HG03342 (cell line): ENCODE measurements around the gene NEU4.
"Not testable (repeated sequence)": the region's sequence is repeated elsewhere in the genome, so short reads cannot be mapped to it uniquely, and the experiment has no call there.

Experiments
- ATAC-seq: cut with Tn5 transposase; IDR thresholded peaks from one replicate; pipeline ENCODE4 v1.9.1; 2021; ENCODE audit warnings: mild to moderate bottlenecking, moderate library complexity; ENCODE audit not compliant: unreplicated experiment

Gene NEU4

GRCh38 chr2:241798081-241798630 lies 10.8 kb upstream of the NEU4 start:
- ATAC-seq = no peak

GRCh38 chr2:241798631-241799521 lies 10.1 kb upstream of the NEU4 start:
- no peak for ATAC-seq

- no peak for ATAC-seq
These were observed 9.3 kb upstream of the NEU4 start for GRCh38 chr2:241799522-241800197.

DNA sequence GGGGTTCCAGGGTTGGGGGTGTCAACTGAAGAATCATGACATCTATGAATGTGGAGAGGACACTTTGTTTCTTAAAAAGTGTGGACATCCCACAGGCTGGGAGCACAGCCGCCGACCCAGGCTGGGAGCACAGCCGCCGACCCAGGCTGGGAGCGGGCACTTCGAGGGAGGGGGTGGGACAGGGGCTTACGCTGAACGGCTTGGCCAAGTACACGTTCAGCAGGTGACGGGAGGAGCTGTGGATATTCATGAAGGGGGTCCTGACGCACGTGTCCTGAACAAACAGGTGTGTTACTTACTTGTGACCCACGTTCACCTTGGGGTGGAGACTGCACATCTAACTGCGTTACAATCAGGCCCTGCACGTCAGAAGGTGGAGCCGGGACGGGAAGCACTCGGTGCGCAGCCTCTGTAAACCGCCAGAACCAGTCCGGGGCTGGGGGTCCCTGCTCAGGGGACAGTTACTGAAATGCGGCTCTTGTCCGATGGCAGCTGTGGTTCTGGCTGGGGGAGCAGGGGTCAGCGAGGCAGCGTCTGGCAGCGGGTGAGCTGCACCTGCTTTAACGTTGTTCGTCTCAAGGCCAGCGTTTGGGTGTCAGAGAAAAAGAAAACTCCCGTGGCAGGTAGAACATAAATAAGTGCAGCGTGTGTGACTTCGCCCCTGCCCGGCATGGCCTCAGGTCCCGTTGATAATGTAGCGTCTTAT lies 8.6 kb upstream of the NEU4 start:
- ATAC-seq = not testable (repeated sequence)

DNA sequence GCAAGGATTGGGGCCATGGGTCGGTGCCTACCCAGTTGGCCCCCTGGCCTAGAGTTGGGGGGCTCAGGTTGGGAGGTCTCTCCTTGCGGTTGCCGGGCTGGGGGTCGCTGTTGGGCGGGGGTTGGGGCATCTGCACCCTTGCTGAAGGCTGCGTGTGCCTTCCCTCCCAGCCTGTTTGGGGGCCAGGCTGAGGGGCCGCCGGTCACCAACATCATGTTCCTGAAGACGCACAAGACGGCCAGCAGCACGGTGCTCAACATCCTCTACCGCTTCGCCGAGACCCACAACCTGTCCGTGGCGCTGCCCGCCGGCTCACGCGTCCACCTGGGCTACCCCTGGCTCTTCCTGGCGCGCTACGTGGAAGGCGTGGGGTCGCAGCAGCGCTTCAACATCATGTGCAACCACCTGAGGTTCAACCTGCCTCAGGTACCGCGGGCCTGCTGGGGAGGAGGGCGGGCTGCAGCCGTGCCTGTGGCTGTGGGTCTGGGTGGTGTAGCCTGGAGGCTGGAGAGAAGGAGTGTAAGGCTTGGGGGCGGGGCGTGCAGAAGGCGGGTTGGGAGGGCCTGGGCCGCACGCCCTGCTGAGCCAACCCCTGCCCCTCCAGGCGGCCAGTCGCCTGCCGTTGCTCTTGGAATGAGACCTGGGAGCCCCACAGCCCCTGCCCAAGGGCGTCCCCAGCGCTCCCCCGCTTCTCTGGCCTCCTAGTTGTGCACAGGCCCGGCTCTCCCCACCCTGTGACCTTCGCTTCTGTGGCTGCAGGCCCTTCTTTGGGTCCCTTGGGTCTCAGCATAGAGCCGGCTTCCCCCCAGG lies 7.2 kb upstream of the NEU4 start:
- no peak for ATAC-seq

GRCh38 chr2:241802421-241803318 lies 6.3 kb upstream of the NEU4 start:
- no peak for ATAC-seq

GRCh38 chr2:241803387-241804325 lies 5.3 kb upstream of the NEU4 start:
- ATAC-seq = peak; percentile 46

DNA sequence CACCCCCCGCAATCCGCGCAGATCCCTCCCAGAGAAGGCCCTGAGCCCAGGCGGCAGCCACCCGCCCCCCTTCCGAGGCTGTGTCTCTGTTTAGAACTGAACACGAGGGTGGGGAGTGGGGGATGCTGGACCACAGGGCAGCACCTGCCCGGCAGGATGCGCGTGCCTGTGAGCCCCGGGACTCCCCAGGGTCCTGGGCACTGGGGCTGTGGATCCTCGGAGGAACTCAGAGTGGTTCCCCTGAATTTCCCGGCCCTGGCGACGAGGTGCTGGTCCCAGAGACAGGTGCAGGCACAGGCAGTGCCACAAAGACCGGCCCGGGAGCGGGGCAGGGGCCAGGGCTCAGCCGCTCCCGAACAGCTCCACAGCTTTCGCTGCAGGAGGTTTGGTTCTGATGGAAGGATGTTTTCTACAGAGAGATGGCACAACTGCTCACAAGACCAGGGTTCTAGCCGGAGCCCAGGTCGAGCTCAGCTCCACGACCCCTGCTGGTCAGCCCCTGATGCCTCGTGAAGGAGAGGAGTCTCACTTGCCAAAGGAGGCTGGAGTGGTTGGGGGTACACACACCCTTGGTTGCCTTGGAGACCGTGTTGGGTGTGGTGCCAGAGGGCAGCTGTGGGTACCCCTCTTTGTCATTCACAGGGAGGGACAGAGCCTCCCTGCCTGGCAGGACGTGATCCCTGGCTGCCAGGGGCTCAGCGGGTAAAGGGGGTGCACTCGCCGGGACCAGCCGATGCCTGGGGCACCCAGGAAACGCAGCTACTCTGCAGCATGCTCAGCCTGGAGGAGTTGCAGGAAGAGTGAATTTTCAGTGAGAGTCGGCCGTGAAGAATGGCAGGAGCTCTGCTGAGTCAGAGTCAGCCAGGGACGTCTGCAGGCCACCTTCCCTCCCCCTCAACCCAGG lies 4.4 kb upstream of the NEU4 start:
- ATAC-seq = no peak

GRCh38 chr2:241806217-241806616 lies 2.8 kb upstream of the NEU4 start:
- not testable (repeated sequence) for ATAC-seq

- ATAC-seq = no peak
These were observed 807 bp upstream of the NEU4 start for GRCh38 chr2:241808051-241808720.

- no peak for ATAC-seq
These were observed 652 bp downstream of the NEU4 start for GRCh38 chr2:241809383-241810306.

- no peak for ATAC-seq
These were observed 1.6 kb downstream of the NEU4 start for GRCh38 chr2:241810307-241811200.

- ATAC-seq = no peak
These were observed 2.4 kb downstream of the NEU4 start for GRCh38 chr2:241811201-241811951.
